ENCODE results near the gene DNAJC10.

DNA sequence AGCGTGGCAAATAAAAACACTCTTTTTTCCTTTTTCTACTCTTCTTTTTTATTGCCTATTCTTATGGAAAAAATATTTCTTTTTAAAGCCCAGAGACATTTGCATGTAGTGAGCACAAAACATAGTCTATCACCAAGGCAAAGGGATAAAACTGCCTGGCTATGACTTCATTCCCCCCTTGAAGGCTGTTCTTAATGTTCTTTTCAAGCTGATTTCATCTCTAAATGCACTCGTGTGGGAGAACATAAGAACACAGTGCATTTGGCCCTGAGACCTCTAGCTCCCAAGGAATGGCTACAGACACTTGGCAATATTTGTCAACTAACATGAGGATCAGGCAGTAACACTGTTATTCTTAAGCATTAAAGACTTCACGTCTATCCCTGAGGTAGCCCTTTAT lies 17.4 kb upstream of the DNAJC10 start:
- TF ChIP-seq MXI1 (IDR thresholded peaks at IDR 0.05; ENCODE audit: borderline replicate concordance, low read depth, low read length) (no peak), CEBPB (IDR thresholded peaks at IDR 0.05; ENCODE audit: low read depth, low read length) (no peak)
